GM12891 (cell line): ENCODE measurements around the gene DCST2.

ENCODE experiments used
- DNase-seq: peaks from one replicate; pipeline ENCODE4 v3.0.0; 2011; ENCODE audit warnings: low spot score; ENCODE audit not compliant: insufficient read length
- FAIRE-seq: peaks from 2 replicates; lab custom pipeline; 2011; peaks lifted over from hg19 to GRCh38; lab: Jason Lieb, UNC
- PAX5 ChIP-seq: IDR thresholded peaks from 2 replicates; pipeline ENCODE4 v1.6.1; 2011; ENCODE audit warnings: low read length, moderate library complexity, mild to moderate bottlenecking; ENCODE audit not compliant: insufficient read depth, severe bottlenecking
- POLR2A ChIP-seq: IDR thresholded peaks from 2 replicates; pipeline ENCODE4 v1.6.1; 2011; ENCODE audit warnings: low read depth, low read length, control low read depth
- POLR2AphosphoS5 ChIP-seq: IDR thresholded peaks from 2 replicates; pipeline ENCODE4 v1.6.1; 2011; ENCODE audit warnings: low read depth, low read length, control low read depth
- POU2F2 ChIP-seq: IDR thresholded peaks from 2 replicates; pipeline ENCODE4 v1.6.1; 2011; ENCODE audit warnings: low read depth, mild to moderate bottlenecking, control low read depth, low read length, moderate library complexity
- SPI1 ChIP-seq: IDR thresholded peaks from 2 replicates; pipeline ENCODE4 v1.6.1; 2011; ENCODE audit warnings: low read depth, low read length, control low read depth
- TAF1 ChIP-seq: IDR thresholded peaks from 2 replicates; pipeline ENCODE4 v1.6.1; 2011; ENCODE audit warnings: low read depth, low read length, control low read depth

The DCST2 gene

DNA sequence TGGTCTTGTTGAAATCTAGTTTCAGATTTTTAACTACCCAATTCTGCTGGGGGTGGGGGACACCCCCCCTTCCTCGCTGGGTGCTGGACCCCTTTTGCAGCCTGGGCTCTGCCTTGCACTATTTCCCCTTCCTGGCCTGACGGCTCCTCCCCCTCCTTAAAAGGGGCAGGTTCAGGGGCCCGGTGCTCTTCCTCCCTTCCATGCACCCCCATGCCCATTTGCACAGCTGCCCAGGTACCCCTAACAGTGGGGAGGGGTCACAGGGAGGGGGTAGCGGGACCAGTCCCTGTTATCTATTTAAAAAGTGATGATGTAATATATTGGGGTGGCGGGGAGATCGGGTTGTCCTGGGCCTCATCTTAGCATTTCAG is 15.7 kb downstream of the DCST2 start:
- TF ChIP-seq POLR2A: no peak
- no peak for TF ChIP-seq POU2F2
- no peak for TF ChIP-seq TAF1
- no peak for TF ChIP-seq POLR2AphosphoS5
- TF ChIP-seq SPI1: no peak
- no peak for TF ChIP-seq PAX5
- DNase-seq (peak; percentile 72), FAIRE-seq (peak; percentile 45)

- FAIRE-seq (peak; percentile 94), DNase-seq (peak; percentile 86)
Observed at GRCh38 chr1:155017041-155017945, 16.3 kb downstream of the DCST2 start.

DNA sequence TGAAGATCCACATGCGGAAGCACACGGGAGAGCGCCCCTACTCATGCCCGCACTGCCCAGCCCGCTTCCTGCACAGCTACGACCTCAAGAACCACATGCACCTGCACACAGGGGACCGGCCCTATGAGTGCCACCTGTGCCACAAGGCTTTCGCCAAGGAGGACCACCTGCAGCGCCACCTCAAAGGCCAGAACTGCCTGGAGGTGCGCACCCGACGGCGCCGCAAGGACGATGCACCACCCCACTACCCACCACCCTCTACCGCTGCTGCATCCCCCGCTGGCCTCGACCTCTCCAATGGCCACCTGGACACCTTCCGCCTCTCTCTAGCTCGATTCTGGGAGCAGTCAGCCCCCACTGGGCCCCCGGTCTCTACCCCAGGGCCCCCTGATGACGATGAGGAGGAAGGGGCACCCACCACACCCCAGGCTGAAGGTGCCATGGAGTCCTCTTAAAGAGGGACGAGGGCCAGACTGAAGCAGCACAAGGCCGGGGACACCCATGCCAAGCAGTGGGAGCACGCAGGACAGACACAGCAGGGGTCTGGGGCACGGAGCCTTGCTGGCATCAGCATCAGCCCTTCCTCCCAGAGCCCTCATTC is 17.2 kb downstream of the DCST2 start:
- TF ChIP-seq TAF1 (no peak), POLR2A (no peak), POU2F2 (no peak), PAX5 (no peak), POLR2AphosphoS5 (no peak), SPI1 (no peak)
- FAIRE-seq (peak; percentile 65), DNase-seq (no peak)

More at GRCh38 chr1:155017041-155017945, 16.3 kb downstream of the DCST2 start:
- TF ChIP-seq POLR2AphosphoS5: no peak
- peak; percentile 92 for TF ChIP-seq POU2F2
- TF ChIP-seq POLR2A: no peak
- TF ChIP-seq SPI1: peak; percentile 90
- TF ChIP-seq PAX5: peak; percentile 2
- no peak for TF ChIP-seq TAF1

DNA sequence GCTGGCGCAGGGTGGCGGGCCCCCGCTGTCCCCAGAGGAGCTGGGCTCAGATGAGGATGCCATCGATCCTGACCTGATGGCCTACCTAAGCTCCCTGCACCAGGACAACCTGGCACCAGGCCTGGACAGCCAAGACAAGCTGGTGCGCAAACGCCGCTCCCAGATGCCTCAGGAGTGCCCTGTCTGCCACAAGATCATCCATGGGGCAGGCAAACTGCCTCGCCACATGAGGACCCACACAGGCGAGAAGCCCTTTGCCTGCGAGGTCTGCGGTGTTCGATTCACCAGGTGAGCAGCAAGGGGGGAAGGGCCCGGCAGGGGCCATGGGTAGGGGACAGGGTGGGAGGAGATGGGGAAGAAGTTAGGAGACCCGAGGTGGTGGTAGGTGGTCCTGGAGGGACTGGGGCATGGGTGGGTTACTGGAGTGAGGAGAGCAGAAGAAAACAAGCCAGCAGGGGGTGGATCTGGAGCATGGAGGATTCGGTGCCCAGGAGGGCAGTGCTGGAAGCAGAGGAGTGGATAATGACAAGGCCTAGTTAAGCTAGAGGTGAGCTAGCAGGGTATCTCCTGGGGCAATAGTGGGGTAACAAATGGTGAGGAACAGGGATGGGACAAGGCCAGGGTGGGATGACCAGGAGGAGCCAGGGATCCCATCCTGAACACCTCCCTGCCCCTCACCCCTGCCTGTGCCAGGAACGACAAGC is 17.9 kb downstream of the DCST2 start:
- DNase-seq (no peak), FAIRE-seq (no peak)
- TF ChIP-seq POU2F2 (no peak), TAF1 (no peak), SPI1 (no peak), POLR2A (no peak), PAX5 (no peak), POLR2AphosphoS5 (no peak)

GRCh38 chr1:155014709-155015508 is 18.7 kb downstream of the DCST2 start:
- DNase-seq (no peak), FAIRE-seq (no peak)
- TF ChIP-seq TAF1 (no peak), SPI1 (no peak), POLR2AphosphoS5 (no peak), POU2F2 (no peak), PAX5 (no peak), POLR2A (no peak)

DNA sequence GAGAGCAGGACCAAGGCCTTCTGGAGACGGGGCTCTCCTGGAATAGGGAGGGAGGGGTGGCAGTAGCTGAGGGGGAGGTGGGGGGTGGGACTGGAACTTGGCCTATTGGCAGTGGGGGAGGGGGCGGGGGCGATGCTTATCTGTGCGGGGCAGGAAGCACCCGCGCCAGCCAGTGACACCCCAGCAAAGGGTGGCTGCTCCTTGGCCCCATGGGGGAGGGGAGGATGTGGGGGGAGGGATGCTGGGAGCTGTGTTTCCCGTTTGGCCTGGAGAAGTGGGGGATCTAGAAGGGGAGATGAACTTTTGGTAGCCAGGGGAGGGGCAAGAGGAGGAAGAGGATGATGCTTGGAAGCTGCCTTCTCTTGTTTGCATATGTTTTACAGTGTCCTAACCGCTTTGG is 19.9 kb downstream of the DCST2 start:
- TF ChIP-seq SPI1 (no peak), PAX5 (no peak), POLR2AphosphoS5 (no peak), POU2F2 (no peak)
- DNase-seq (no peak), FAIRE-seq (peak; percentile 16)

GRCh38 chr1:155012776-155013602 is 20.6 kb downstream of the DCST2 start:
- FAIRE-seq (no peak), DNase-seq (no peak)
- TF ChIP-seq SPI1: no peak
- no peak for TF ChIP-seq POU2F2
- no peak for TF ChIP-seq POLR2A

GRCh38 chr1:155012026-155012546 is 21.5 kb downstream of the DCST2 start:
- TF ChIP-seq POU2F2 (no peak), SPI1 (no peak), POLR2A (no peak), PAX5 (no peak), TAF1 (no peak), POLR2AphosphoS5 (no peak)
- DNase-seq: no peak
- FAIRE-seq: no peak
